M059J (cell line): ENCODE data around the gene MDH2. TPM values are rescaled to one million over a fixed set of nuclear protein-coding genes. Genes with fewer than 3 reads are reported as not detected.
"Not testable (repeated sequence)": the region's sequence is repeated elsewhere in the genome, so short reads cannot be mapped to it uniquely, and the experiment has no call there.

ENCODE experiments used
- DNase-seq: peaks from one replicate; pipeline ENCODE4 v3.0.0-alpha.2; 2012; ENCODE audit warnings: low read depth
- total RNA-seq: library from RNA; depleted of rRNA; stranded (reverse); fragments of >200 nt; shearing (Covaris generic); gene quantifications from 2 replicates; pipeline ENCODE4 v1.2.3, GENCODE V29; 2014

The MDH2 gene
- total RNA-seq, 1 experiment from 2014 or later = 117 TPM

DNA sequence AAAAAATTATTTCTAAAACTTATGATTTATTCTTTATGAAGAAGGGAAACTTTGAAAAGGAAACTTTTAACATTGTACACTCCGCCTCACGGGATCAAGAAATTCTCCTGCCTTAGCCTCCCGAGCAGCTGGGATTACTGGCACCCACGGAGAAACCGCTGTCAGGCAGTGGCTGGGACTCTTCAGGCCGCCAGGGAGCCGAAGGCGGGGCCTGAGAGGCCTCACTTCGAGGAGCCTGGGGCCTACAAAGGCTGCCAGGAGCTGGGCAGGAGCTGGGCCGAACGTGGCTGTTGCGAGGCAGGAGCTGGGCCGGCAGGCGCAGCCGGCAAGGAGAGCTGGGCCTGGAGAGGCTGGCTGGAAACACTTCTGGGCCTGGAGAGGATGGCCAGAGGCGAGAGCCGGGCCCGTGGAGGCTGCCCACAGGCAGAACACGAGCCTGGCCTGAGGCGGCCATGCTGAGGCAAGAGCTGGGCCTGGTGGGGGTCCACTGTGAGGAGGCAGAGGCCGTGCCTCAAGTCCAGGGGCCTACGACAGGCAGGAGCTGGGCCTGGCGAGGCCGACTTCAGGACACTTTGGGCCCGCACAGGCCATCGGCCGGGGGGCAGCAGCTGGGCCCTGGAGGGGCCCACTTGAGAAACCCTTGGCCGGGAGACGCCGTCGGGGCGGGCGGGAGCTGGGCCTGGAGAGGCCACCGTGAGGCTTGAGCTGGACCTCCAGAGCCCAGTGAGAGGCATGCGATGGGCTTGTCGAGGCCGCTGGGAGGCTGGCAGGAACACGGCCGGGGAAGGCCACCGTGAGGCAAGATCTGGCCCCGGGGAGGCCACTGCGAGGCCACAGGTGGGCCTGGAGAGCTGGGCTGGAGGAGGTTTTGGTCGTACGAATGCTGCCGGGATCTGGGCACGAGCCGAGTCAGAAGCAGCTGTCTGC lies 23.7 kb downstream of the MDH2 start:
- DNase-seq = no peak

- no peak for DNase-seq
Measured at GRCh38 chr7:76072243-76073148, 24.6 kb downstream of the MDH2 start.

DNA sequence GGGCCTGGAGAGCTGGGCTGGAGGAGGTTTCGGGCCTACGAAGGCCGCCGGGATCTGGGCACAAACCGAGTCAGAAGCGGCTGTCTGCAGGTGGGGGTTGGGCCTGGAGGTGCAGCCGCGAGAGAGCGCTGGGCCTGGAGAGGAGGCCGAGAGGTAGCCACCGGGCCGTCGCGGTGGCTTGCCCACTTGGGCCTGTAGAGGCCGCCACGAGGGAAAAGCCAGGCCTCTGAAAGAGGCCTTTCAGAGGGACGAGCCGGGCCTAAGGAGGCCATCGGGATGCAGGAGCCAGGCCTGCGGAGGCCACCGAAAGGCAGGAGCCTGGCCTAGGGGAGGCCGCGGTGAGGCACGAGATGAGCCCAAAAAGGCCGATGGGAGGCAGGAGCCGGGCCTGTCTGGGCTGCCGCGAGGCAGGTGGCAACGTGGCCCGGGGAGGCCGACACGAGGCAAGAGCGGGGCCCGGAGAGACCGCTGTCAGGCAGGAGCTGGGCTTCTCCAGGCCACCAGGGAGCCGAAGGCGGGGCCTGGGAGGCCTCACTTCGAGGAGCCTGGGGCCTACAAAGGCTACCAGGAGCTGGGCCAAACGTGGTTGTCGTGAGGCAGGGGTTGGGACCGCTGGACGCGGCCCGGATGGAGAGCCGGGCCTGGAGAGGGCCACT lies 25.6 kb downstream of the MDH2 start:
- no peak for DNase-seq

- no peak for DNase-seq
Measured at GRCh38 chr7:76074306-76074971, 26.5 kb downstream of the MDH2 start.

DNA sequence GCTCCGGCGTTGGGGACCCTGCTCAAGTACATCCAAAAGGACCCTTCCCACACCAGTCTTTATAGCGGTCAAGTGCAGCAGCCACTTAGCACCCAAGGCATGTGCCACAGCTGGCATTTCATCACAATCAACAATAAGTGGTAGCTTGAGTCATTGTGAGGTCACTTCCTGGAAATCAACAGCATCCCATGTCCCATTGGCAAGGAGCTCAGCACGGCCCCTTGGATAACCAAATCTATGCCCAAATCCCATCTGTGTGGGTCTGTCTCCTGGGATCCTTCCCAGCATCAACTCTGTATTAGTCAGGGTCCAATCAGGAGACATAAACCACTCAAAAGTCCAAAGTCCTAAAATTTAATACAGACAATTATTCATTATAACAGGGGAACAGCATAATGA lies 27.1 kb downstream of the MDH2 start:
- DNase-seq = peak; percentile 50

DNA sequence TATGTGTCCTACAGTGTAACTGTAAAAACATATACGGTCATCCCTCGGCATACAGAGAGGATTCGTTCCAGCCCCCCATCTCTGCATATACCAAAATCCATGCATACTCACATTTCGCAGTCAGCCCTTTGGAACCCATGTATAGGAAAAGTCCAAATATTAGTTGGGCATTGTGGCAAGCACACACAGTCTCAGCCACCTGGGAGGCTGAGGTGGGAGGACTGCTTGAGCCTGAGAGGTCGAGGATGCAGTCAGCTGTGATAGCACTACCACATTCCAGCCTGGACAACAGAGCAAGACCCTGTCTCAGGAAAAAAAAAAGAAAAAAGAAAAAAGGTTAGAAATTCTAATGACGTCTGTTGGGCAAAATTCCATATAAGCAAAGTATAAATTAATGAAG lies 29.1 kb downstream of the MDH2 start:
- no peak for DNase-seq

GRCh38 chr7:76077435-76077834 lies 29.5 kb downstream of the MDH2 start:
- peak; percentile 52 for DNase-seq

DNA sequence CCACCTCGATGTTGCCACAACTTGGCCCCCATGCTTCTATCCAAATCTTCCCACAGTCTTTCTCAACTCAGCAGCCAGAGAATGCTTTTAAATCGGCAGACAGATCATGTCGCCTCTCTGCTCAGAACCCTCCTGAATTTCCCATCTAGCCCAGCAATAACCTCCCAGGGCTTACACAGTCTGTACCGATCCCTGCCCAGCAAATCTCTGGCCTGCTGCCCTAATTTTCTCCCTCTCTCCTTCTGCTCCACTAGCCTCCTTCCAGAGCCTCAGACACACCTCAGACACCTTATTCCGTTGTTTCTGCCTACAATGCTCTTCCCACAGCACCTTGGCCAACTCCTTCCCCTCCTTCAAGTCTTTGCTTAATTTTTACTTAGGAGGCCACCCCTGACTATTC lies 32.3 kb downstream of the MDH2 start:
- no peak for DNase-seq

- not testable (repeated sequence) for DNase-seq
Measured at GRCh38 chr7:76084115-76084514, 36.2 kb downstream of the MDH2 start.

- DNase-seq = peak; percentile 68
Measured at GRCh38 chr7:76086070-76086469, 38.2 kb downstream of the MDH2 start.

DNA sequence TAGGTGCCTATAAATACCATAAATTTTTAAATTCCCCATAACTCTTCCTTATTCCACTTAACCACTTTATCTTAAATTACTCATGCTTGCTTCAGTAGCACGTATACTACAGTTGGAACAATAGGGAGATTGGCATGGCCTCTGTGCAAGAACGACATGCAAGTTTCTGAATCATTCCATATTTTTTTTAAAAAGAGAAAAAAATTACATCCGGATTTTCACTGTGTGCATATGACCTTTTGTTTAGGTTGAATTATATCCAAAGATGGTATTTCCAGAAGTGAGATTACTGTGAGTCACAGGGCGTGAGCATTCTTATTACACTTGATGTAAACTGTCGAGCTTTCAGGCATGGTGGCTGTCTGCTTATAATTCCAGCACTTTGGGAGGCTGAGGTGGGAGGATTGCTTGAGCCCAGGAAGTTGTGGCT lies 39.5 kb downstream of the MDH2 start:
- peak; percentile 91 for DNase-seq

GRCh38 chr7:76089865-76090475 lies 42.1 kb downstream of the MDH2 start:
- DNase-seq = no peak

DNA sequence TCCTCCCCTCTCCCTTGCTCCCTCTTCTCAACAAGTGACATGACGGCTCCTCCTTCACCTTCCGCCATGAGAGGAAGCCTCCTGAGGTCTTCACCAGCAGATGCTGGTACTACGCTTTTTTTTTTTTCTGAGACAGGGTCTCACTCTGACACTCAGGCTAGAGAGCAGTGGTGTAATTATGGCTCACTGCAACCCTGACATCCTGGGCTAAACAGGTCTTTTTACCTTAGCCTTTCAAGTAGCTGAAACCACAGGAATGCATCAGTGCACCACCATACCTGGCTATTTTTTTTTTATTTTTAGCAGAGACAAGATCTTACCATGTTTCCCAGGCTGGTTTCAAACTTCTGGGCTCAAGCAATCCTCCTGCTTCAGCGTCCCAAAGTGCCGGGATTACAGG lies 43.6 kb downstream of the MDH2 start:
- DNase-seq = no peak

GRCh38 chr7:76093531-76093930 lies 45.6 kb downstream of the MDH2 start:
- DNase-seq = peak; percentile 51

GRCh38 chr7:76094326-76094725 lies 46.4 kb downstream of the MDH2 start:
- not testable (repeated sequence) for DNase-seq

DNA sequence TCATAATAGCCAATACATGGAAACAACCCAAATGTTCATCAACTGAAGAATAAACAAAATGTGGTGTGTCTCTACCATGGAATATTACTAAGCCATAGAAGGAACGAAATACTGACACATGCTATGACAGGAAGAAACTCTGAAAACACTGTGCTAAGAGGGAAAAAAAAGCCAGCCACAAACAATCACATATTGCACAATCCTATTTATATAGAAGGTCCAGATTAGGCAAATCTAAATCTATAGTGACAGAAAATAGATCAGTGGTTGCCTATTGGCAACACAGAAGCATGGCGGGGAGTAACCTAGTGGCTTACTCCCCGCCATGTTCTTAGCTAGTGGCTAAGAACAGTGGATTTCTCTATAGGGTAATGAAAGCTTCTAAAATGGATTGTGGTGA lies 48.0 kb downstream of the MDH2 start:
- no peak for DNase-seq

- peak; percentile 60 for DNase-seq
Measured at GRCh38 chr7:76101693-76102437, 54.0 kb downstream of the MDH2 start.

DNA sequence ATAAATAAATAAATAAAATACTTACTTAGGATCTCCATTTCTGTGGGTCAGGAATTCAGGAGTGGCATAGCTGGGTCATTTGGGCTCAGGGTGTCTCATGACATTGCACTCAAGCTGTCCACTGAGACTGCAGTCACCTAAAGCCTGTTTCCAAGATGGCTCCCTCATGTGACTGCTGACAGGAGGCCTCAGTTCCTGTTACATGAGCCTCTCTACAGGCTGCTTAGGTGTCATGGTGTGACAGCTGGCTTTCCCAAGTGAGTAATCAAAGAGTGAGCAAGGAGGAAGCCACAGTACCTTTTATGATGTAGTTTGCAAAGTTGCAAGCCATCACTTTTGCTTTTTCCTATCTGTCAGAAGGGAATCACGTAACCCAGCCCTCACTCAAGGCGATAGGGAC lies 55.9 kb downstream of the MDH2 start:
- not testable (repeated sequence) for DNase-seq

GRCh38 chr7:76106130-76106529 lies 58.2 kb downstream of the MDH2 start:
- DNase-seq = peak; percentile 27

- no peak for DNase-seq
Measured at GRCh38 chr7:76106893-76107292, 59.0 kb downstream of the MDH2 start.
